ENCODE data around the gene LRFN3.

GRCh38 chr19:35898499-35898809 is 37.7 kb upstream of the LRFN3 start:
- TF ChIP-seq POLR2AphosphoS5 (IDR thresholded peaks at IDR 0.05; ENCODE audit: low read depth, low read length) (no peak), POLR2A (IDR thresholded peaks at IDR 0.05; ENCODE audit: low read depth, low read length) (no peak), TAF1 (IDR thresholded peaks at IDR 0.05; ENCODE audit: borderline replicate concordance, low read depth, low read length) (no peak)
